ENCODE results near the gene ARID3A.

DNA sequence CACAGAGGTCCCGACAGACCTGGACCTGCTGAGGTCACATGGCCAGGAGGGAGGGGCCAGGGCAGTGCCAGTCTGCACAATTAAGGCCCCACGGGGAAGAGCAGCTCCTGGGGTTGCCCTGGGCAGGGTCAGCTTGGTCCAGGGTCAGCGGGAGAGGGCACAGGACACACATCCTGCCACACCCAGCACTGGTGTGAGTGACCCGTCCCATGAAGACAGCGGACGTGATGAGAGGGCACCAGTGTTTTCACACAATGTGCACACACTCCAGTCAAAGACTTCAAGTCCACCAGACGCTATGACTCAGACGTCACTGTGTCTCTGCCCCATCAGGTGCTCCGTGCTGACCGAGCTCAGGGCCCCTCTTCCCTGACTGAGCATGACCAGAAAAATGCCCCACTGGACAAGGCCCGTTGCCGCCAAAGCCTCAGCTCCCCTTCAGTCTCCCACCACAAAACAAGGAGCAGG, 90.8 kb downstream of the ARID3A start:
- TF ChIP-seq, protein P1, sequence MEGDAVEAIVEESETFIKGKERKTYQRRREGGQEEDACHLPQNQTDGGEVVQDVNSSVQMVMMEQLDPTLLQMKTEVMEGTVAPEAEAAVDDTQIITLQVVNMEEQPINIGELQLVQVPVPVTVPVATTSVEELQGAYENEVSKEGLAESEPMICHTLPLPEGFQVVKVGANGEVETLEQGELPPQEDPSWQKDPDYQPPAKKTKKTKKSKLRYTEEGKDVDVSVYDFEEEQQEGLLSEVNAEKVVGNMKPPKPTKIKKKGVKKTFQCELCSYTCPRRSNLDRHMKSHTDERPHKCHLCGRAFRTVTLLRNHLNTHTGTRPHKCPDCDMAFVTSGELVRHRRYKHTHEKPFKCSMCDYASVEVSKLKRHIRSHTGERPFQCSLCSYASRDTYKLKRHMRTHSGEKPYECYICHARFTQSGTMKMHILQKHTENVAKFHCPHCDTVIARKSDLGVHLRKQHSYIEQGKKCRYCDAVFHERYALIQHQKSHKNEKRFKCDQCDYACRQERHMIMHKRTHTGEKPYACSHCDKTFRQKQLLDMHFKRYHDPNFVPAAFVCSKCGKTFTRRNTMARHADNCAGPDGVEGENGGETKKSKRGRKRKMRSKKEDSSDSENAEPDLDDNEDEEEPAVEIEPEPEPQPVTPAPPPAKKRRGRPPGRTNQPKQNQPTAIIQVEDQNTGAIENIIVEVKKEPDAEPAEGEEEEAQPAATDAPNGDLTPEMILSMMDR (IDR thresholded peaks at IDR 0.05; ENCODE audit: low read length) = no peak
- TF ChIP-seq EZH2 (optimal IDR thresholded peaks at IDR 0.05; ENCODE audit: low read depth, low read length) (no peak), EZH2phosphoT487 (IDR thresholded peaks at IDR 0.05; ENCODE audit: low read length) (no peak)

All from MM.1S (cell line).